CD8-positive, alpha-beta memory T cell (primary cell): Measurements from ENCODE around the gene ZNF652. TPM values are rescaled to one million over a fixed set of nuclear protein-coding genes. Genes with fewer than 3 reads are reported as not detected.

ENCODE experiments used
- CTCF ChIA-PET: fragments of 350-600 bp; sonication (Branson Sonifier 250); formaldehyde crosslinking; loops from one replicate; lab custom pipeline; 2021; ENCODE audit warnings: antibody characterized with exemption; lab: Charles Lee
- POLR2A ChIA-PET: fragments of 350-600 bp; sonication (Branson Sonifier 250); formaldehyde crosslinking; loops from one replicate; lab custom pipeline; 2021; ENCODE audit warnings: antibody characterized with exemption; lab: Charles Lee
- DNase-seq, 5 donors: peaks; one replicate each; pipeline versions ENCODE4 v3.0.0 to v3.0.0-alpha.2; 2020 to 2022; ENCODE audit warnings: mixed read lengths in 1 of 5
- H3K27ac ChIP-seq: one replicate; pipeline ENCODE4 v1.7.0; 2013; ENCODE audit warnings: low read depth, mild to moderate bottlenecking, low read length, moderate library complexity
- H3K27me3 ChIP-seq: 2 replicates; pipeline ENCODE4 v1.7.0; 2013; ENCODE audit warnings: low read length, mild to moderate bottlenecking; ENCODE audit not compliant: insufficient read depth, poor library complexity, severe bottlenecking
- H3K36me3 ChIP-seq: 2 replicates; pipeline ENCODE4 v1.7.0; 2013; ENCODE audit warnings: mild to moderate bottlenecking, low read length, moderate library complexity; ENCODE audit not compliant: insufficient read depth
- H3K4me1 ChIP-seq: 2 replicates; pipeline ENCODE4 v1.7.0; 2013; ENCODE audit warnings: mild to moderate bottlenecking, low read length, moderate library complexity; ENCODE audit not compliant: insufficient read depth
- H3K4me3 ChIP-seq: 2 replicates; pipeline ENCODE4 v1.7.0; 2013; ENCODE audit warnings: mild to moderate bottlenecking, low read length
- H3K9me3 ChIP-seq: 2 replicates; pipeline ENCODE4 v1.7.0; 2013; ENCODE audit warnings: mild to moderate bottlenecking, low read length
- H3K27ac Mint-ChIP-seq, 8 donors: one replicate each; pipeline ENCODE4 v1.8.0; 2020 to 2021; ENCODE audit warnings: mixed read lengths in 8 of 8, mild to moderate bottlenecking in 6 of 8, inconsistent platforms in 3 of 8, moderate library complexity in 3 of 8
- H3K27me3 Mint-ChIP-seq, 2 donors: one replicate each; pipeline ENCODE4 v1.8.0; 2020 to 2021; ENCODE audit warnings: mixed read lengths in 2 of 2, mild to moderate bottlenecking in 1 of 2, moderate library complexity in 1 of 2
- H3K36me3 Mint-ChIP-seq, 3 donors: one replicate each; pipeline ENCODE4 v1.8.0; 2020 to 2021; ENCODE audit warnings: mixed read lengths in 3 of 3, inconsistent platforms in 1 of 3, mild to moderate bottlenecking in 1 of 3
- H3K4me1 Mint-ChIP-seq, 3 donors: one replicate each; pipeline ENCODE4 v1.8.0; 2020 to 2021; ENCODE audit warnings: mixed read lengths in 3 of 3, inconsistent platforms in 1 of 3, mild to moderate bottlenecking in 1 of 3
- H3K4me3 Mint-ChIP-seq, 7 donors: one replicate each; pipeline ENCODE4 v1.8.0; 2020 to 2021; ENCODE audit warnings: mixed read lengths in 7 of 7, mild to moderate bottlenecking in 6 of 7, moderate library complexity in 4 of 7, inconsistent platforms in 2 of 7
- H3K9me3 Mint-ChIP-seq, 5 donors: one replicate each; pipeline ENCODE4 v1.8.0; 2020 to 2022; ENCODE audit warnings: mixed read lengths in 5 of 5, mild to moderate bottlenecking in 3 of 5, moderate library complexity in 2 of 5, inconsistent platforms in 1 of 5
- polyA plus RNA-seq: library from polyadenylated mRNA; unstranded; fragments of 300-500 nt; fragmentation: Illumina TruSeq; gene quantifications from one replicate; pipeline ENCODE4 v1.2.3, GENCODE V29; 2021
- total RNA-seq, 2 experiments: library from RNA; stranded (reverse); gene quantifications; one replicate each; pipeline ENCODE4 v1.2.3, GENCODE V29; 2021

The ZNF652 gene
- total and polyA plus RNA-seq, 3 experiments from 2014 or later, result 11.5 to 27.7 (median 11.9) TPM

DNA sequence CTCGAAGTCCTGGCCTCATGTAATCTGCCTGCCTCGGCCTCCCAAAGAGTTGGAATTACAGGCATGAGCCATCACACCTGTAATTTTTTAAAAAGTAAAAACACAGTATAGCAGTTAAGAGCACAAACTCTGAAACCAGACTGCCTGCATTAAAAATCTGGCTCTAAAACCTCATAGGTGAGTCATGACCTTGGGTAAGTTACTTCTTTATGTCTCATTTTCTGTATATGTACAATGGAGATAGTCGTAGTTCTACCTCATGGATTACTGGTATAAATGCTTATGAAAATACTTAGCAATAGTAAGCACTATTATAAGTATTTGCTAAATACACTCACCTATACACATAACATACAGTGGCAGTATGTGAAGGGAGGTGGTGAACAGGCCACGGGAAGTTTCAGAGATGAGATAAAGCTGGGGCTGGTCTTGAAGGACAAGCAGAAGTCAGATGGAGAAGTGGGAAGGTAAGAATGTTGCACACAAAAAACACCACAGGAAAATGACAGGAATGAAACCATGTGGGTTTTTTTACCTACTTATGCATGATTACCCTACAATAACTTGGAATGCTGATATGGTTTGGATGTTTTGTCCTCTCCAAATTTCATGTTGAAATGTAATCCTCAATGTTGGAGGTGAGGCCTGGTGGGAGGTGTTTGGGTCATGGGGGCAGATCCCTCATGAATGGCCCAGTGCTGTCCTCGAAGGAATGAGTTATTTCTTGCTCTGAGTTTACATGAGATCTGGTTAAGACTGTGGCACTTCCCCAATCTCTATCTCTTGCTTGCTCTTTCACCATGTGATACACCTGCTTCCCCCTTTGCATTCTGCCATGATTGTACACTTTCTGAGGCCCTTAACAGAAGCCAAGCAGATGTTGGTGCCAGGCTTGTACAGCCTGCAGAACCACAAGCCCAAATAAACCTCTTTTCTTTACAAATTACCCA is 33.9 kb downstream of the ZNF652 start:
- DNase-seq, result no peak
- POLR2A ChIA-PET, result no interaction called here

DNA sequence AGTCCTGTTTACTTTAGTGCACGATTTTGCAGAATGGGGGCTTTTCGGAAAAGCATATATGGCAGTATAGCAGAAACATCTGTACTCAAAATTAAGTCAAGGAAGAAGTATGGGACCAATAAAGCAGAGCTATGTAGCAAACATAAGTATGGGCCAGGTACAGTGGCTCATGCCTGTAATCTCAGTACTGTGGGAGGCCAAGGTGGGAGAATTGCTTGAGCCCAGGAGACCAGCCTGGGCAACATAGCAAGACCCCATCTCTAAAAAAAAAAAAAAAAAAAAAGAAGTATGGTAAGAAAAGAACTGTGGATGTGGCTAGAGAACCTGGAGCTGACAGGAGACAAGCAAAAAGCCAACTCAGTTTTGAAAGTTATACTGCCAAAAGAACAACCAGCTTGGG is 36.1 kb downstream of the ZNF652 start:
- no peaks in the 10 kb centered on the region for H3K9me3 Mint-ChIP-seq
- ChIA-PET CTCF (interaction anchor here (3.4 kb wide), 1 partner anchor 11 kb away, joined by 16 read pairs; no protein-coding TSS in a partner anchor), POLR2A (no interaction called here)
- no peaks in the 10 kb centered on the region for H3K27me3 Mint-ChIP-seq
- Histone ChIP-seq H3K4me1 (peaks cover 9% of the 10 kb centered on the region), H3K27me3 (no peaks in the 10 kb centered on the region), H3K27ac (no peak overlapping the region), H3K4me3 (no peak overlapping the region), H3K36me3 (no peaks in the 10 kb centered on the region), H3K9me3 (no peaks in the 10 kb centered on the region)
- peaks cover 3 to 18% (median 3%) of the 10 kb centered on the region in 3 donors for H3K36me3 Mint-ChIP-seq
- H3K27ac Mint-ChIP-seq, result peak overlapping the region in 2 of 8 donors; percentile 48 to 61
- no peak overlapping the region for H3K4me3 Mint-ChIP-seq
- no peak for DNase-seq
- H3K4me1 Mint-ChIP-seq, result peaks cover 56 to 81% (median 60%) of the 10 kb centered on the region in 3 donors

More for the DNA sequence above, 33.9 kb downstream of the ZNF652 start:
- H3K4me3 ChIP-seq, result no peak overlapping the region
- H3K27ac Mint-ChIP-seq, result peak overlapping the region; percentile 3 to 91 (median 42)
- H3K9me3 Mint-ChIP-seq, result no peaks in the 10 kb centered on the region
- peaks cover 54 to 72% (median 62%) of the 10 kb centered on the region in 3 donors for H3K4me1 Mint-ChIP-seq
- H3K27me3 ChIP-seq, result no peaks in the 10 kb centered on the region
- no peaks in the 10 kb centered on the region for H3K27me3 Mint-ChIP-seq
- no peaks in the 10 kb centered on the region for H3K9me3 ChIP-seq
- H3K4me1 ChIP-seq, result peaks cover 9% of the 10 kb centered on the region
- H3K36me3 Mint-ChIP-seq, result peaks cover 0 to 9% (median 3%) of the 10 kb centered on the region in 3 donors
- peak overlapping the region in 3 of 7 donors; percentile 8 to 39 (median 36) for H3K4me3 Mint-ChIP-seq
- CTCF ChIA-PET, result interaction anchor here (0.8 to 0.9 kb wide), 2 partner anchors 12 to 240 kb away, joined by 3 to 4 read pairs; no protein-coding TSS in a partner anchor
- H3K27ac ChIP-seq, result no peak overlapping the region
- no peaks in the 10 kb centered on the region for H3K36me3 ChIP-seq

DNA sequence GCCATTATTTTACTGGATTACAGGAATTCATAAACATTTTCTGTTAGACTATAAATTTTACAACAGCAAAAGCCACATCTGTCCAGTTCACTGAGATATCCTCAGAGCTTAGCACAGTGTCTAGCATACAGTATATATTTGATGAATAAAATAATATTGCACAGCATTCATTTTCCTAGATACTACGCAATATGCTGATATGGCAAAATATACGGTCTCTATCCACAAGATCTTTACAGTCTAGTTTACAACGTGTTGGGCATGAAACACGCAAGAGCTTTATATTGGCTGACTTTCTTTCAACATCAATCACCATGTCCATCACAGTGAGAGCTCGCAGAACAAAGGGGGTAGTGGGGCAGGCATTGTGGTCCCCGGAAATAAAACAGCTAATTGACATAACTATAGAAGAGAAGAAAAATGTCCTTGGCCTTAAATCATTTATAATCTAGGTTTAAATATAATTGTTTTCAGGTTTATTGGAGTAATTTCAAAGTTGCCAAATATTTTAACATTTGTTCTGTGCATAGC is 43.5 kb downstream of the ZNF652 start:
- peaks cover 3 to 35% (median 7%) of the 10 kb centered on the region in 3 donors for H3K36me3 Mint-ChIP-seq
- Histone ChIP-seq H3K36me3 (peaks cover 5% of the 10 kb centered on the region), H3K27me3 (no peaks in the 10 kb centered on the region), H3K4me3 (no peak overlapping the region), H3K9me3 (no peaks in the 10 kb centered on the region), H3K27ac (no peak overlapping the region), H3K4me1 (peaks cover 14% of the 10 kb centered on the region)
- ChIA-PET CTCF (interaction anchor here (1.2 to 7.5 kb wide), 5 partner anchors 11 to 81 kb away, joined by 3 to 90 read pairs (median 4); no protein-coding TSS in a partner anchor), POLR2A (interaction anchor here (1.1 to 1.3 kb wide), 2 partner anchors 43 to 50 kb away, joined by 3 to 5 read pairs; no protein-coding TSS in a partner anchor)
- no peak for DNase-seq
- H3K4me1 Mint-ChIP-seq, result peaks cover 42 to 66% (median 46%) of the 10 kb centered on the region in 3 donors
- no peak overlapping the region for H3K4me3 Mint-ChIP-seq
- no peaks in the 10 kb centered on the region for H3K9me3 Mint-ChIP-seq
- no peaks in the 10 kb centered on the region for H3K27me3 Mint-ChIP-seq
- H3K27ac Mint-ChIP-seq, result peak overlapping the region in 3 of 8 donors; percentile 15 to 51 (median 36)

DNA sequence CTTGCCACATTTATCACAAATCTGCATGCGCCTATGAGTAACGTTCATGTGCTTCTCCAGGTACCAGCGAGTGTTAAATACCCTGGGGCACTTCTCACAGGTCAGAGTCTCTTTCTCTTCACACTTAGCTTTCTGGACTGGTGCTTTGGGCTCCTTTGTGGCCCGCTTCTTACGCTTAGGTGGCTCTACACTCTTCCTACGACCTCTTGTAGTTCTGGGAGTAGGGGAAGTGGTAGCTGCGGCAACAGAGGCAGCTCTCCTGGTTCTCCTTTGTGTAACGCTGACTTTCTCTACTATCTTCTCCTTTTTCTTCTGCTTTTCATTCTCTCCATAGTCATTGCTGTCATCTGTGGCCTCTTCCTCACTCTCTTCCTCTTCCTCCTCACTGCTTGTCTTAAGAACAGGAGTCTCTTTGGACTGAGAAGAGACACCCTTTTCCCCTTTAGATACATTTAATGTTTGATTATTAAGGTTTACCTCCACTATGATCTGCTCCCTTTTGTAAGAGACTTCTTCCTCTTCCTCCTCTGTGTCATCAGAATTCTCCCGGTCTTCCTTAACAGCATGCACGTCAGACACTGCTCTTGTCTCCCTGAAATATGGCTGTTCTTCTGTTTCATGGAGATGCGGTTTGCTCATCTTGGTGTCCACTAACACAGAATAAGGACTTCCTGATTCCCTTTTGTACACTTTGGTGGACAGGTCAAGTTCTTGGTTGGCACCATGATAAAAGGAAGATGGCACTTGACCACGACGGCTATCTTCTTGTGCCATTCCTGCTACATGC is 45.0 kb downstream of the ZNF652 start:
- H3K4me1 Mint-ChIP-seq, result peaks cover 33 to 54% (median 37%) of the 10 kb centered on the region in 3 donors
- H3K36me3 ChIP-seq, result peaks cover 14% of the 10 kb centered on the region
- peak overlapping the region; percentile 12 to 84 (median 45) for H3K27ac Mint-ChIP-seq
- peak overlapping the region in 3 of 7 donors; percentile 1 to 53 (median 3) for H3K4me3 Mint-ChIP-seq
- ChIA-PET CTCF (interaction anchor here (1.1 to 7.5 kb wide), 13 partner anchors 8 to 239 kb away, joined by 3 to 90 read pairs (median 8); no protein-coding TSS in a partner anchor), POLR2A (no interaction called here)
- peaks cover 10% of the 10 kb centered on the region for H3K4me1 ChIP-seq
- no peaks in the 10 kb centered on the region for H3K27me3 ChIP-seq
- no peaks in the 10 kb centered on the region for H3K27me3 Mint-ChIP-seq
- H3K36me3 Mint-ChIP-seq, result peaks cover 0 to 36% (median 9%) of the 10 kb centered on the region in 3 donors
- no peak overlapping the region for H3K4me3 ChIP-seq
- no peaks in the 10 kb centered on the region for H3K9me3 ChIP-seq
- H3K27ac ChIP-seq, result no peak overlapping the region
- H3K9me3 Mint-ChIP-seq, result no peaks in the 10 kb centered on the region
- no peak for DNase-seq

DNA sequence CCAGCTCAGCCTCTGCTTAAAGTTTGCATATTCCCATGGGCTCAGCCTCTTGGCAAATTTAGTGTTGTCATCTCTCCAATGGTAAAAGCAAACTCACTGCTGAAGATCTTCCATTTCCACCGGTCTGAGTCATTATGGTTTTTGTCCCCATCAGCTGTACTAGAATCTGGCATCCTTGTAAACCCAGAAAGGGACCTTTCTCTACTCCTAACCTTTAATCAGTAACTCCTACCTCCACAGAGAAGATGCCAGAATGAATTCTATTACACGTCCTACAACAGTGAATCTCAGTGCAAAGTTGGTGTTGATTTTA is 45.8 kb downstream of the ZNF652 start:
- Mint-ChIP-seq H3K36me3 (peaks cover 0 to 39% (median 9%) of the 10 kb centered on the region in 3 donors), H3K27ac (peak overlapping the region; percentile 12 to 90 (median 40)), H3K4me1 (peaks cover 33 to 48% (median 37%) of the 10 kb centered on the region in 3 donors), H3K4me3 (peak overlapping the region in 6 of 7 donors; percentile 15 to 86 (median 78)), H3K9me3 (no peaks in the 10 kb centered on the region), H3K27me3 (no peaks in the 10 kb centered on the region)
- no peak overlapping the region for H3K4me3 ChIP-seq
- peaks cover 20% of the 10 kb centered on the region for H3K36me3 ChIP-seq
- H3K9me3 ChIP-seq, result no peaks in the 10 kb centered on the region
- H3K4me1 ChIP-seq, result peaks cover 10% of the 10 kb centered on the region
- CTCF ChIA-PET, result interaction anchor here (0.7 to 7.5 kb wide), 19 partner anchors 9 to 92 kb away, joined by 3 to 90 read pairs (median 7); partner anchors contain the start of gene ZNF652
- no peak for DNase-seq
- no peaks in the 10 kb centered on the region for H3K27me3 ChIP-seq
- POLR2A ChIA-PET, result interaction anchor here (1.0 to 1.6 kb wide), 2 partner anchors 52 to 77 kb away, joined by 3 to 10 read pairs; no protein-coding TSS in a partner anchor
- H3K27ac ChIP-seq, result no peak overlapping the region

DNA sequence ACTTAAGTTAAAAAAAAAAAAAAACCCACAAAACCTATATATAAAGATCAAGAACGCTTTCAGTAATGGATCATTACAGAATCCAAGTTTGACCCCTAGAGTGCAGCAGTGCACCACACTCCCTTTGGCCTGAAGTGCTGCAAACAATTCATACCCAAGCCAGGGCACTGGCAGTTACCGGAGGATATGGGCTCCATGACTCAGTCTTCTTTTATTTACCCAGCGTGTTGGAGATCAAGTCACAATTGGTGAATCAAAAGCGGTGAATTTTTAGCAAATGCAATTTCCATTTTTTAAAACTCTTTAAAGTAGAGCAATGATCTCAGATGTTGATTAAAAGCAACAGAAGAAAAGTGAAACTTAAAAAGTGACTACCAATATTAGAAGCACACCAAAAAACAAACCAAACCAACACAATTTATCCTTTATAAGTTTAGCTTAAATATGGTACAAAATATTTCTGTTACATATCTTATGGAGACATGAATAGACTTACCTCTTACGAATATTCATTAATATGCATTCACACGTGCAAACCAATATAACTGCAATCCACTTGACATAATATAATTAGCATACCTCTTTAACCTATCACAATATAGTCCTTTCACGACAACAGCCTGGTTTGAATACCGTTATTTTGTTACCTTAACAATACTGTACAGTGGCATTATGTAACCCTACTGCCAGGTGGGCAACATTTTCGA is 46.3 kb downstream of the ZNF652 start:
- Histone ChIP-seq H3K4me3 (peak overlapping the region; percentile 9), H3K36me3 (peaks cover 23% of the 10 kb centered on the region), H3K4me1 (peaks cover 10% of the 10 kb centered on the region), H3K27ac (no peak overlapping the region), H3K27me3 (no peaks in the 10 kb centered on the region), H3K9me3 (no peaks in the 10 kb centered on the region)
- no peaks in the 10 kb centered on the region for H3K9me3 Mint-ChIP-seq
- H3K27ac Mint-ChIP-seq, result peak overlapping the region; percentile 38 to 92 (median 84)
- H3K4me3 Mint-ChIP-seq, result peak overlapping the region; percentile 22 to 92 (median 84)
- ChIA-PET CTCF (interaction anchor here (0.7 to 7.5 kb wide), 21 partner anchors 9 to 437 kb away, joined by 3 to 90 read pairs (median 5); partner anchors contain the start of gene ZNF652), POLR2A (interaction anchor here (1.0 to 1.6 kb wide), 2 partner anchors 53 to 78 kb away, joined by 3 to 10 read pairs; no protein-coding TSS in a partner anchor)
- peak; percentile 66 to 86 (median 71) for DNase-seq
- peaks cover 0 to 40% (median 9%) of the 10 kb centered on the region in 3 donors for H3K36me3 Mint-ChIP-seq
- H3K27me3 Mint-ChIP-seq, result no peaks in the 10 kb centered on the region
- H3K4me1 Mint-ChIP-seq, result peaks cover 30 to 43% (median 37%) of the 10 kb centered on the region in 3 donors

DNA sequence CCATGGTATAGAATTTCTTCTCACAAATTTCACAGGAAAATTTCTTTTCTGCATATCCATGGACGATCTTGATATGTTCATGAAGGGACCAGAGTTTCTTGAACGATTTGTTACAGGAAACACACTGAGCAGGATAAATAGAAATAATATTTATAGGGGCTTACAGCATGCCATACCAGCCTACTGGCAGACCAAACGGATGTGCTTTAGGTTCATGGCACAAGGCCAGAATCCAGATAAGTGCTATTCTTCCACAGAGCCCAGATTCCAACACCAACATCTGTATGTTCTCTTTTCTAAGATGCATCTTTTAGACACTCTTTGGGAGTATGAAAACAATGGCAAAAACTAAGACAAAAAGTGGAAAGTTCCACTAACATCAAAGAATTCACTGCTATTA is 49.3 kb downstream of the ZNF652 start:
- POLR2A ChIA-PET, result no interaction called here
- no peak overlapping the region for H3K4me3 ChIP-seq
- H3K4me1 ChIP-seq, result peaks cover 10% of the 10 kb centered on the region
- Mint-ChIP-seq H3K4me3 (no peak overlapping the region), H3K36me3 (peaks cover 0 to 60% (median 11%) of the 10 kb centered on the region in 3 donors), H3K4me1 (peaks cover 24 to 25% (median 24%) of the 10 kb centered on the region in 3 donors), H3K27ac (peak overlapping the region in 1 of 8 donors; percentile 61), H3K27me3 (no peaks in the 10 kb centered on the region), H3K9me3 (no peaks in the 10 kb centered on the region)
- no peaks in the 10 kb centered on the region for H3K9me3 ChIP-seq
- CTCF ChIA-PET, result no interaction called here
- no peak for DNase-seq
- no peaks in the 10 kb centered on the region for H3K27me3 ChIP-seq
- H3K27ac ChIP-seq, result no peak overlapping the region
- peaks cover 23% of the 10 kb centered on the region for H3K36me3 ChIP-seq
